Measurements from ENCODE around the gene KRT35. TPM values are rescaled to one million over a fixed set of nuclear protein-coding genes. Genes with fewer than 3 reads are reported as not detected.
A peak's percentile ranks its signal among the peaks of the same experiment; 100 is the strongest.

KRT35 gene
- total RNA-seq, 2 experiments from 2014 or later: not detected

- peak in 8 of 14 experiments; percentile 5 to 47 (median 12) for DNase-seq
- Mint-ChIP-seq H3K36me3 (ENCODE audit: low read depth) (no peaks in the 10 kb centered on the region), H3K27me3 (no peaks in the 10 kb centered on the region), H3K4me1 (ENCODE audit: low read depth) (no peaks in the 10 kb centered on the region), H3K9me3 (no peaks in the 10 kb centered on the region), H3K27ac (no peak overlapping the region), H3K4me3 (no peak overlapping the region)
- CTCF ChIA-PET: no interaction called here
- H3K27ac ChIP-seq (ENCODE audit: low read depth in 1 of 2, low read length in 2 of 2): no peak overlapping the region
- no peaks in the 10 kb centered on the region for H3K36me3 ChIP-seq (ENCODE audit: insufficient read depth, low read length)
- ATAC-seq (ENCODE audit: poor library complexity): no peak
- H3K4me1 ChIP-seq (ENCODE audit: insufficient read depth, low read length): peaks cover 12% of the 10 kb centered on the region
- peaks cover 0 to 2% of the 10 kb centered on the region in 2 experiments for H3K27me3 ChIP-seq (ENCODE audit: control insufficient read depth in 1 of 2, insufficient read depth in 2 of 2, low read length in 2 of 2)
- no peaks in the 10 kb centered on the region for H3K9me3 ChIP-seq (ENCODE audit: control insufficient read depth in 1 of 2, insufficient read depth in 1 of 2, low read length in 2 of 2)
- intact Hi-C loops (cut with DNase I, micrococcal nuclease): no loop called here
- POLR2A ChIA-PET: no interaction called here
- H3K4me3 ChIP-seq (ENCODE audit: low read length): no peak overlapping the region
- TF ChIP-seq, protein P1, sequence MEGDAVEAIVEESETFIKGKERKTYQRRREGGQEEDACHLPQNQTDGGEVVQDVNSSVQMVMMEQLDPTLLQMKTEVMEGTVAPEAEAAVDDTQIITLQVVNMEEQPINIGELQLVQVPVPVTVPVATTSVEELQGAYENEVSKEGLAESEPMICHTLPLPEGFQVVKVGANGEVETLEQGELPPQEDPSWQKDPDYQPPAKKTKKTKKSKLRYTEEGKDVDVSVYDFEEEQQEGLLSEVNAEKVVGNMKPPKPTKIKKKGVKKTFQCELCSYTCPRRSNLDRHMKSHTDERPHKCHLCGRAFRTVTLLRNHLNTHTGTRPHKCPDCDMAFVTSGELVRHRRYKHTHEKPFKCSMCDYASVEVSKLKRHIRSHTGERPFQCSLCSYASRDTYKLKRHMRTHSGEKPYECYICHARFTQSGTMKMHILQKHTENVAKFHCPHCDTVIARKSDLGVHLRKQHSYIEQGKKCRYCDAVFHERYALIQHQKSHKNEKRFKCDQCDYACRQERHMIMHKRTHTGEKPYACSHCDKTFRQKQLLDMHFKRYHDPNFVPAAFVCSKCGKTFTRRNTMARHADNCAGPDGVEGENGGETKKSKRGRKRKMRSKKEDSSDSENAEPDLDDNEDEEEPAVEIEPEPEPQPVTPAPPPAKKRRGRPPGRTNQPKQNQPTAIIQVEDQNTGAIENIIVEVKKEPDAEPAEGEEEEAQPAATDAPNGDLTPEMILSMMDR (IDR thresholded peaks at IDR 0.05): no peak
Measured at GRCh38 chr17:41486809-41487530, 6.0 kb upstream of the KRT35 start.

GRCh38 chr17:41486316-41486715 is 5.4 kb upstream of the KRT35 start:
- H3K4me3 ChIP-seq (ENCODE audit: low read length): no peak overlapping the region
- H3K4me1 ChIP-seq (ENCODE audit: insufficient read depth, low read length): peaks cover 12% of the 10 kb centered on the region
- intact Hi-C loops (cut with DNase I, micrococcal nuclease): no loop called here
- POLR2A ChIA-PET: no interaction called here
- Mint-ChIP-seq H3K9me3 (no peaks in the 10 kb centered on the region), H3K36me3 (ENCODE audit: low read depth) (no peaks in the 10 kb centered on the region), H3K4me1 (ENCODE audit: low read depth) (no peaks in the 10 kb centered on the region), H3K4me3 (no peak overlapping the region), H3K27ac (no peak overlapping the region), H3K27me3 (no peaks in the 10 kb centered on the region)
- H3K27me3 ChIP-seq (ENCODE audit: control insufficient read depth in 1 of 2, insufficient read depth in 2 of 2, low read length in 2 of 2): peaks cover 0 to 2% of the 10 kb centered on the region in 2 experiments
- no peaks in the 10 kb centered on the region for H3K9me3 ChIP-seq (ENCODE audit: control insufficient read depth in 1 of 2, insufficient read depth in 1 of 2, low read length in 2 of 2)
- CTCF ChIA-PET: no interaction called here
- DNase-seq (no peak), ATAC-seq (ENCODE audit: poor library complexity) (no peak)
- no peaks in the 10 kb centered on the region for H3K36me3 ChIP-seq (ENCODE audit: insufficient read depth, low read length)
- no peak overlapping the region for H3K27ac ChIP-seq (ENCODE audit: low read depth in 1 of 2, low read length in 2 of 2)
- TF ChIP-seq, protein P1 (IDR thresholded peaks at IDR 0.05): no peak

DNA sequence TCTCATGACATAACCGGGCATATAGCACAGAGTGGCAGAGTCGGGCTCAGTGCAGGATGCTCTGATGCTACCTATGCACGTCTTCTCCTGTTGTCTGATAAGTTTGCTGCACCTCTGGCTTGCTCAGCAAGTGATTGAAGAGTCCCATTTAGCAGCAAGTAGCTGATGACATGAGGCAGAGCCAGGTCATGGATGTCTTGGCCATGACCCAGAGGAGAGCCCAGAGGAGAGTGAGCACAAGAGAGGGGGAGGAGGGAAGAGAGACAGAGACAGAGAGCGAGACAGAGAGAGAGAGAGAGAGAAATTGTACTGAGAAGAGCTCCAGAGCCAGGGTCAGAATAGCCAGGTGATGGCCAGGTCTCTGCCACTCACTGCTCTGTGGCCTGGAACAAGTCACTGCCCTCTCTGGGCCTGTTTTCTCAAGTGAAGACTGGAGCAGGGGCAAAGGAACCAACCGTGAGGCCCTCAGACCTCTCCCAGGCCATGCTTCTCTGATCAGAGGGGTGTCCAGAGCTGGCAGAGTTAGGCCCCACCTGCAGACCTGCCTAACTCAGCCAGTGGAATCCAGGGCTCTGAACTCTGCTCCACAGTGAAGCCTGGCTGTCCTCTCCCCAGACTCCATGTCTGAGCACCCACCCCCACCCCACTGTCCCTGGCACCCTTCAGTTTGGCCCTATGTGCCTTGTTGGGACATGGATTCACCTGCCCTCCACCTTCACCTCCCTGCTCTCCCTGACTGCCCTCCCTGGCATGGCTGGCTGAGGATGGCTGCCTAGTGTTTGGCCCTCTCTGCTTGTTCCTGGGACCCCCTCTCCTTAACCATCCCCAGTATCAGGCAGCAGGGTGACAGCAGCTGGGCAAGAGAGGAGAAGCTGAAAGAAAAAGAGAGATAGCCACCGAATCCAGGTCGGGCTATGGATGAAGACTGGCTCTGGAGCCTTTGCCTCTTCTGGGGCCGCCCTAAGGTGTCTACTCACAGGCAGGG is 4.3 kb upstream of the KRT35 start:
- ChIA-PET POLR2A (interaction anchor here (0.6 kb wide), 1 partner anchor 1666 kb away, joined by 3 read pairs; no protein-coding TSS in a partner anchor), CTCF (no interaction called here)
- no peak overlapping the region for H3K27ac Mint-ChIP-seq
- no peak overlapping the region for H3K4me3 Mint-ChIP-seq
- DNase-seq (no peak), ATAC-seq (ENCODE audit: poor library complexity) (no peak)
- no peaks in the 10 kb centered on the region for H3K27me3 Mint-ChIP-seq
- Histone ChIP-seq H3K4me1 (ENCODE audit: insufficient read depth, low read length) (peaks cover 5% of the 10 kb centered on the region), H3K4me3 (ENCODE audit: low read length) (no peak overlapping the region), H3K9me3 (ENCODE audit: control insufficient read depth in 1 of 2, insufficient read depth in 1 of 2, low read length in 2 of 2) (no peaks in the 10 kb centered on the region), H3K27me3 (ENCODE audit: control insufficient read depth in 1 of 2, insufficient read depth in 2 of 2, low read length in 2 of 2) (peaks cover 0 to 2% of the 10 kb centered on the region in 2 experiments), H3K36me3 (ENCODE audit: insufficient read depth, low read length) (no peaks in the 10 kb centered on the region), H3K27ac (ENCODE audit: low read depth in 1 of 2, low read length in 2 of 2) (no peak overlapping the region)
- H3K36me3 Mint-ChIP-seq (ENCODE audit: low read depth): no peaks in the 10 kb centered on the region
- H3K4me1 Mint-ChIP-seq (ENCODE audit: low read depth): no peaks in the 10 kb centered on the region
- intact Hi-C loops (cut with DNase I, micrococcal nuclease): no loop called here
- H3K9me3 Mint-ChIP-seq: no peaks in the 10 kb centered on the region
- TF ChIP-seq, protein P1 (IDR thresholded peaks at IDR 0.05): no peak

All from CD4-positive, alpha-beta T cell (primary cell).